ENCODE results near the gene FAM234A.

DNA sequence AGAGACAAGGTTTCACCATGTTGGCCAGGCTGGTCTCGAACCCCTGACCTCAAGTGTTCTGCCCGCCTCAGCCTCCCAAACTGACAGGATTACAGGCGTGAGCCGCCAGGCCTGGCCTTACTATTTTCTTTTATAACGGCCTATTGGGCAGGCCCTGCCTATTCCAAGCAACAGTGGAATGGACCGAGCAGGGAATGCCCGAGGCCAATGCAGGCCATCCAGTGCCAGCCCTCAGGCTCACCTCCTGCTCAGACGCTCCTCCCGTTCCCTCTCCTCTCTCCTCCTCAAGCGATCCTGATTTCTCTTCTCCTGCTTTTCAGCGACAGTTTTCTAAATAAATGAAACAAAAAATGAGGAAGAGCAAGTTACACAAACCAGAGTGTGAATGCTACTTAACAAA lies 41.9 kb upstream of the FAM234A start:
- TF ChIP-seq TAF1 (IDR thresholded peaks at IDR 0.05; ENCODE audit: low read depth, low read length) (no peak), POLR2A (IDR thresholded peaks at IDR 0.05; ENCODE audit: low read depth, low read length) (no peak), POLR2AphosphoS5 (IDR thresholded peaks at IDR 0.05; ENCODE audit: low read depth, low read length) (no peak), POU2F2 (IDR thresholded peaks at IDR 0.05; ENCODE audit: low read depth, low read length) (no peak), SPI1 (IDR thresholded peaks at IDR 0.05; ENCODE audit: low read depth, low read length) (no peak), PAX5 (IDR thresholded peaks at IDR 0.05; ENCODE audit: insufficient read depth, low read length, severe bottlenecking) (no peak)

Data from GM12891 (cell line).